Spinal cord (tissue), 10 donors: ENCODE measurements around the gene MADCAM1. TPM values are rescaled to one million over a fixed set of nuclear protein-coding genes. Genes with fewer than 3 reads are reported as not detected.

Experiments
- DNase-seq, 6 donors: peaks; one replicate each; pipeline versions ENCODE4 v3.0.0 to v3.0.0-alpha.2; 2013 to 2015; ENCODE audit warnings: low spot score in 6 of 6, low read depth in 4 of 6
- H3K27ac ChIP-seq: one replicate; pipeline ENCODE4 v1.5.1; 2013; ENCODE audit warnings: low read depth, low read length, control low read depth
- H3K27me3 ChIP-seq: one replicate; pipeline ENCODE4 v1.6.1; 2013; ENCODE audit warnings: low read length; ENCODE audit not compliant: control insufficient read depth, insufficient read depth
- H3K36me3 ChIP-seq: one replicate; pipeline ENCODE4 v1.6.1; 2013; ENCODE audit warnings: low read length; ENCODE audit not compliant: control insufficient read depth, insufficient read depth
- H3K4me1 ChIP-seq: one replicate; pipeline ENCODE4 v1.6.1; 2013; ENCODE audit warnings: low read length; ENCODE audit not compliant: control insufficient read depth, insufficient read depth
- H3K4me3 ChIP-seq: one replicate; pipeline ENCODE4 v1.5.1; 2013; ENCODE audit warnings: low read depth, low read length, control low read depth
- H3K9me3 ChIP-seq: one replicate; pipeline ENCODE4 v1.6.1; 2013; ENCODE audit warnings: low read length; ENCODE audit not compliant: control insufficient read depth, insufficient read depth
- WGBS: methylation state at CpG from one replicate; pipeline ENCODE4 v1.1.5; 2013; ENCODE audit warnings: missing lambda C conversion rate; ENCODE audit not compliant: insufficient coverage; 5-methylcytosine and 5-hydroxymethylcytosine counted together
- polyA plus RNA-seq, 2 donors: library from polyadenylated mRNA; unstranded; fragments of 120-200 nt; gene quantifications; one replicate each; pipeline ENCODE4 v1.2.1, GENCODE V29; 2013; ENCODE audit not compliant: insufficient read length in 2 of 2
- total RNA-seq, 2 donors: library from RNA; depleted of rRNA in 1 of 2; stranded (reverse); fragments of 120-200 nt in 1 of 2; fragments of >200 nt in 1 of 2; gene quantifications; one replicate each; pipeline versions ENCODE4 v1.2.3 to v1.2.4, GENCODE V29; 2013 to 2014
- donor health status: healthy.

Gene MADCAM1
- total and polyA plus RNA-seq, 4 donors, result 0.40 to 7.1 (median 4.0) TPM

DNA sequence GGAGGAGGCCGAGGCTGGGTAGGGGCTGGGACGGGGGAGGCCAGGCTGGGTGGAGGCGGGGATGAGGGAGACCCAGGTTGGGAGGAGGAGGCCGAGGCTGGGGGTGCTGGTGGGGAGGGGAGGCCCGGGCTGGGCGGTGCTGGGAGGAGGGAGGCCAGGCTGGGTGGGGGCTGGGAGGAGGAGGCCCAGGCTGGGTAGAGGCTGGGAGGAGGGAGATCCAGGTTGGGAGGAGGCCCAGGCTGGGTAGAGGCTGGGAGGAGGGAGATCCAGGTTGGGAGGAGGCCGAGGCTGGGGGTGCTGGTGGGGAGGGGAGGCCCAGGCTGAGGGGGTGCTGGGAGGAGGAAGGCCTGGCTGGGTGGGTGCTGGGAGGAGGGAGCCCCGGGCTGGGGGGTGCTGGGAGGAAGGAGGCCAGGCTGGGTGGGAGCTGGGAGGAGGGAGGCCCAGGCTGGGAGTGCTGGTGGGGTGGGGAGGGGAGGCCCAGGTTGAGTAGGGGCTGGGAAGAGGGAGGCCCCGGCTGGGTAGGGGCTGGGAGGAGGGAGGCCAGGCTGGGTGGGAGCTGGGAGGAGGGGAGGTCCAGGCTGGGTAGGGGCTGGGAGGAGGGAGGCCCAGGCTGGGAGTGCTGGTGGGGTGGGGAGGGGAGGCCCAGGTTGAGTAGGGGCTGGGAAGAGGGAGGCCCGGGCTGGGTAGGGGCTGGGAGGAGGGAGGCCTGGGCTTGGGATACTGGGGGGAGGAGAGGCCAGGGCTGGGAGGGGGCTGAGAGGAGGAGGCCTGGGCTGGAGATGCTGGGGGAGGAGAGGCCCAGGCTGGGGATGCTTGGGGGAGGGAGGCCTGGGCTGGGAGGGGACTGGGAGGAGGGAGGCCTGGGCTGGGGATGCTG is 21.7 kb downstream of the MADCAM1 start:
- Histone ChIP-seq H3K36me3 (peaks cover 49% of the 10 kb centered on the region), H3K27me3 (no peaks in the 10 kb centered on the region), H3K4me1 (peaks cover 8% of the 10 kb centered on the region), H3K9me3 (no peaks in the 10 kb centered on the region), H3K4me3 (no peak overlapping the region), H3K27ac (no peak overlapping the region)
- WGBS, result 62% methylated on average over 10 of the region's 10 CpGs
- peak in 2 of 6 donors; percentile 27 to 72 for DNase-seq

DNA sequence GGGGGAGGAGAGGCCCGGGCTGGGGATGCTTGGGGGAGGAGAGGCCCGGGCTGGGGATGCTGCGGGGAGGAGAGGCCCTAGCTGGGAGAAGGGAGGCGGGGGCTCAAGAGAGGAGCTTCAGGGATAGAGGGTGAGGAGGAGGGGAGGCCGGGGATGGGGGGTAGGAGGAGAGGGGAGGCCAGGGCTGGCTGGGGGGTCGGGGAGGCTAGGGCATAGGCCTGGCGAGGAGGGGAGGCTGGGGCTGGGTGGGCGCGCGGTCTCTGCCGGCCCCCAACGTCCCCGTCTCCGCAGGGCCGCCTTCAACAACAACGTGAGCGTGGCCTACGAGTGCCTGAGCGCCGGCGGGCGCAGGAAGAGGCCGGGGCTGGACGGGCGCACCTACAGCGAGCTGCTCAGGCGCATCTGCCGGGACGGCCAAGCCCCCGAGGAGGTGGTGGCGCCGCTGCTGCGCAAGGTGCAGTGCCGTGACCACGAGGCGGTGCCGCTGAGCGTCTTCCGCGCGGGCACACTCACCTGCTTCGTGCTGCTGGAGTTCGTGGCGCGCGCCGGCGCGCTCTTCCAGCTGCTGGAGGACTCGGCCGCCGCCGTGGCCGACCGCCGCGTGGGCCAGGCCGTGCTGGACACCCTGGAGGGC is 22.4 kb downstream of the MADCAM1 start:
- no peaks in the 10 kb centered on the region for H3K27me3 ChIP-seq
- peaks cover 3% of the 10 kb centered on the region for H3K4me1 ChIP-seq
- H3K27ac ChIP-seq, result no peak overlapping the region
- H3K4me3 ChIP-seq, result no peak overlapping the region
- DNase-seq, result peak in 1 of 6 donors; percentile 47
- H3K9me3 ChIP-seq, result no peaks in the 10 kb centered on the region
- H3K36me3 ChIP-seq, result peaks cover 47% of the 10 kb centered on the region
- 26% methylated on average over 58 of the region's 58 CpGs for WGBS

DNA sequence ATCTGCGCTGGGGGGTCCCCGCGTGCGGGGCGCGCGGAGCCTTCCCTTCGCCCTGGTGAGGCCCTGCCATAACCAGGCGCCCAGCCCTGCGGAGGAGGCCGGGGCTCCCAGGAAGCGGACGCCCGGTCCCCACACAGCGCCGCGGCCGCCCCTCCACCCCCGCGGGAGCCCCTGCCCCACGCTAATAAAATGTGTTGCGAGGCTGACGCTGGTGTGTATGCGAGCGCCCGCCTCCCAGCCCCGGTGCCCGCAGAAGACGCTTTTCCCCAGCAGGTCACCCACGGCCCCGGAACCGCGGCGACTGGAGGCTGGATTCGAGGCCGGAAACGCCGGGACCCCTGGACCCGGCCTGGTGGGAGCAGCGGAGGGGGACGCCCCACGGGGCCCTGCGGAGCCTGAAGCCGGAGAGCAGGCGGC is 23.2 kb downstream of the MADCAM1 start:
- no peaks in the 10 kb centered on the region for H3K27me3 ChIP-seq
- DNase-seq, result no peak
- H3K4me1 ChIP-seq, result peaks cover 3% of the 10 kb centered on the region
- peaks cover 40% of the 10 kb centered on the region for H3K36me3 ChIP-seq
- H3K4me3 ChIP-seq, result no peak overlapping the region
- 83% methylated on average over 43 of the region's 45 CpGs for WGBS
- no peaks in the 10 kb centered on the region for H3K9me3 ChIP-seq
- H3K27ac ChIP-seq, result no peak overlapping the region

DNA sequence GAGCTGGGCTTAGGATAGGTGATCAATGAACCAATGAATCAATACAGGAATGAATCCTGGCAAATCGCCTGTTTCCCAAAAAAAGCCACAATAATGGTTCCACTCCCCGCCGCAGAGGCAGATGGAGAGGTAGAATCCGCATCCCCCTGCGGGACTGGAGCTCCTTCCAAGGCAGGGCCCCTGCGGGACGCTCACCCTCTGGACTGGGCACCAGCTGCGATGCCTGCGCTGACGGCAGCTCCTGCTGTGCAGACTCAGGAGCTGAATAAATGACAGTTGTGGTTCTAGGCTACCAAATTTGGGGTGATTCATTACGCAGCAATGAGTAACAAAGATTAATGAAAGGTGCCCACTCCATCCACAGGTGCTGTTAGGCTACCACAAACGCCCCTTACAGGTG is 26.4 kb downstream of the MADCAM1 start:
- Histone ChIP-seq H3K27ac (no peak overlapping the region), H3K36me3 (peaks cover 32% of the 10 kb centered on the region), H3K4me3 (no peak overlapping the region), H3K9me3 (no peaks in the 10 kb centered on the region), H3K4me1 (peaks cover 3% of the 10 kb centered on the region), H3K27me3 (peaks cover 3% of the 10 kb centered on the region)
- peak in 1 of 6 donors; percentile 2 for DNase-seq
- whole genome bisulfite sequencing, result 67% methylated on average over 7 of the region's 12 CpGs

DNA sequence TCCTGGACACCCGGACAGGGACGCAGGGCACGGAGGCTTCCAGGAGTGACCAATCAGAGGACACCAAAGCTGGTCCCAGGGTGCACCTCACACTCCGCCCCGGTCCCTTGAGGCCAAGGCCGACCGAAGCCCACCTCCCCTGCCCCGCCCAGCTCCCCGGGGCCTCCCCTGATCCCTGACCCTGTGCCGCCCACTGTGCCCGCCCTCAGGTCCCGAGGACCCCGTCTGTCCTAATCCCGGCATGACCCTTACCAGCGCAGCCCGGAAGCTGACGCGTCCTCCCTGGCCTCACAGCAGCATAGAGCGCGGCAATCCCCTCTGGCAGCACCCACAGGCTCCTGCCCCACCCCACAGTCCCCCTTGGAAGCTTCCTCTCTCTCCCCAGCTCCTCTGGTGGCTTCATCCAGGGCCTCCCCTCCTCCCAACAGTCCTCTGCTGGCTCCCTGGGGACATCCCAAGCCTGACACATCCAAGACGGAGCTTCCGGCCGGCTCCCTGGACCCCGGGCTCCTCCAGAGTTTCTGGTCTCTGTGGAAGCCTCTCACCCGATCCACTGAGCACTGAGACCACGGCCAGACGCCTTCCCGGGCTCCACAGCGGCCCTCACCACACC is 27.9 kb downstream of the MADCAM1 start:
- Histone ChIP-seq H3K9me3 (no peaks in the 10 kb centered on the region), H3K27me3 (peaks cover 3% of the 10 kb centered on the region), H3K4me3 (no peak overlapping the region), H3K36me3 (peaks cover 28% of the 10 kb centered on the region), H3K27ac (no peak overlapping the region), H3K4me1 (no peaks in the 10 kb centered on the region)
- no peak for DNase-seq
- WGBS, result 83% methylated on average over 29 of the region's 29 CpGs

DNA sequence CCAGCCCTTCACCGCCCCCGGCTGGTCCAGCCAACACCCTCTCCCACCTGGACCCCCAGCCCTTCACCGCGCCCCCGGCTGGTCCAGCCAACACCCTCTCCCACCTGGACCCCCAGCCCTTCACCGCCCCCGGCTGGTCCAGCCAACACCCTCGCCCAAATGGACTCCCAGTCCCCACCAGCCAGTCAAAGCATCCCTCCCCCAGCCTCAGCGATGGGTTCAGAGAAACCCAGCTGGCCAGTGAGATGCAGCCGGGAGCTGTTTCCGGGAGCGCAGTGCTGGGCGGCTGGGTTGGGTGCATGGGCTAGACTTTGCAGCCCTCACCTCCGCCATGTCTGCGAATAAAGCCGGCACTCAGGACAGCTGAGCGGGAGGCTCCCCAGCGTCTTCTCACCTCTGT is 28.7 kb downstream of the MADCAM1 start:
- H3K4me3 ChIP-seq, result no peak overlapping the region
- DNase-seq, result no peak
- WGBS, result 63% methylated on average over 11 of the region's 18 CpGs
- H3K27me3 ChIP-seq, result peaks cover 3% of the 10 kb centered on the region
- peaks cover 21% of the 10 kb centered on the region for H3K36me3 ChIP-seq
- H3K4me1 ChIP-seq, result no peaks in the 10 kb centered on the region
- no peak overlapping the region for H3K27ac ChIP-seq
- H3K9me3 ChIP-seq, result no peaks in the 10 kb centered on the region

DNA sequence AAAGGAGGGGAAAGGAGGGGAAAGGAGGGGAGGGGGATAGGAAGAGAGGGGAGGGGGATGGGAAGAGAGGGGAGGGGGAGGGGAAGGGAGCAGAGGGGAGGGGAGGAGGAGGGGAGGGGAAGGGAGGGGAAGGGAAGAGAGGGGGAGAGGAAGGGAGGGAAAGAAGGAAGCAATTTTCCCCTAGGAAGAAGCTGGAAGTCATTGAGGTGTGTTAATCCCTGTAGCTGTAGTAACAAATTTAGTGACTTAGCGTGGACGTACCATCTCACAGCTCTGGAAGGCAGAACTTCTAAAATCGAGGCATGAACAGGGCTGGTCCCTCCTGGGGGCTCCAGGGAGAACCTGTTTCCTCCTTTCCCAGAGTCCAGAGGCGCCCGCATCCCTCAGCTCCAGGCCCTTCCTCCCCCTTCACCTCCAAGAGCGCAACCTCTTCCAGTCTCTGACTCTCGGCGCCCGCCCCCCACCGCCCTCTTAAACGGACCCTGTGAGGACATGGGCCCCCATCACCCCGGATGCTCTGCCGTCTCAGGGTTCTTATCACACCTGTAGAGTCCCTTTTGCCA is 29.7 kb downstream of the MADCAM1 start:
- peaks cover 14% of the 10 kb centered on the region for H3K36me3 ChIP-seq
- H3K4me1 ChIP-seq, result peaks cover 9% of the 10 kb centered on the region
- DNase-seq, result no peak
- H3K4me3 ChIP-seq, result no peak overlapping the region
- H3K27ac ChIP-seq, result no peak overlapping the region
- H3K27me3 ChIP-seq, result peaks cover 3% of the 10 kb centered on the region
- H3K9me3 ChIP-seq, result no peaks in the 10 kb centered on the region
- 56% methylated on average over 13 of the region's 13 CpGs for WGBS

DNA sequence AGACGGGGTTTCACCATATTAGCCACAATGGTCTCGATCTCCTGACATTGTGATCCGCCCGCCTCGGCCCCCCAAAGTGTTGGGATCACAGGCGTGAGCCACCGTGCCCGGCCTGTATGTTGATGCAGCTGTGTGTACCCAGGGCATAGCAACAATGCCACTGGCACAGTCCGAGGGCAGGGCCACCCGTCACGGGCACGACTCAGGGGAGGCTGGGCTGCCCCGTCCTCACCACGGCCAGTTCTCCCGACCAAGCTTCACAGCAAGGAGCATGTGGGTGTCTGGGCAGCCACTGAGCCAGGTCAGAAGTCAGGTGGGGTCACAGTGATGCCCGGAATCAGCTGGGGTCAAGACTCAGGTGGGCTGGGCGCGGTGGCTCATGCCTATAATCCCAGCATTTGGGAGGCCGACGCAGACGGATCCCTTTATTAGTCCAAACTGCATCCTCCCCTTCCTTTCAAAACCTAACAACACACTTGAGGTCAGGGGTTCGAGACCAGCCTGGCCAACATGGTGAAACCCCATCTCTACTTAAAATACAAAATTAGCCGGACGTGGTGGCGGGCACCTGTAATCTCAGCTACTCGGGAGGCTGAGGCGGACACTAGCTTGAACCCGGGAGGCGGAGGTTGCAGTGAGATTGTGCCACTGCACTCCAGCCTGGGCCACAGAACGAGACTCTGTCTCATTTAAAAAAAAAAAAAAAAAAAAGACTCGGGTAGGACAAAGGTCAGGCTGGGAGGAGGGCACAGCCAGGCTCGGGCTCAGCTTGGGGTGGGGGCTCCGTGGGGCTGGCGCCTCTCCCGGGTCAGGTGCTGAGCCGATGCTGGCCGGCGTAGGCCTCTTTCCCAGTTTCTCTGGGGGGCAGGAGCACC is 34.1 kb downstream of the MADCAM1 start:
- DNase-seq, result no peak
- peaks cover 25% of the 10 kb centered on the region for H3K36me3 ChIP-seq
- H3K9me3 ChIP-seq, result no peaks in the 10 kb centered on the region
- peaks cover 37% of the 10 kb centered on the region for H3K4me1 ChIP-seq
- peaks cover 1% of the 10 kb centered on the region for H3K27me3 ChIP-seq
- whole genome bisulfite sequencing, result 69% methylated on average over 34 of the region's 38 CpGs
- H3K4me3 ChIP-seq, result peak overlapping the region; percentile 68
- peak overlapping the region; percentile 84 for H3K27ac ChIP-seq
